GM12801 (cell line): ENCODE measurements around the gene CASP8AP2.

ENCODE experiments used
- TF ChIP-seq, protein P1 (sequence below): IDR thresholded peaks from one replicate; pipeline ENCODE4 v1.5.1; 2011; ENCODE audit warnings: control low read depth; ENCODE audit not compliant: insufficient read length; ENCODE audit errors: extremely low read depth

The CASP8AP2 gene

DNA sequence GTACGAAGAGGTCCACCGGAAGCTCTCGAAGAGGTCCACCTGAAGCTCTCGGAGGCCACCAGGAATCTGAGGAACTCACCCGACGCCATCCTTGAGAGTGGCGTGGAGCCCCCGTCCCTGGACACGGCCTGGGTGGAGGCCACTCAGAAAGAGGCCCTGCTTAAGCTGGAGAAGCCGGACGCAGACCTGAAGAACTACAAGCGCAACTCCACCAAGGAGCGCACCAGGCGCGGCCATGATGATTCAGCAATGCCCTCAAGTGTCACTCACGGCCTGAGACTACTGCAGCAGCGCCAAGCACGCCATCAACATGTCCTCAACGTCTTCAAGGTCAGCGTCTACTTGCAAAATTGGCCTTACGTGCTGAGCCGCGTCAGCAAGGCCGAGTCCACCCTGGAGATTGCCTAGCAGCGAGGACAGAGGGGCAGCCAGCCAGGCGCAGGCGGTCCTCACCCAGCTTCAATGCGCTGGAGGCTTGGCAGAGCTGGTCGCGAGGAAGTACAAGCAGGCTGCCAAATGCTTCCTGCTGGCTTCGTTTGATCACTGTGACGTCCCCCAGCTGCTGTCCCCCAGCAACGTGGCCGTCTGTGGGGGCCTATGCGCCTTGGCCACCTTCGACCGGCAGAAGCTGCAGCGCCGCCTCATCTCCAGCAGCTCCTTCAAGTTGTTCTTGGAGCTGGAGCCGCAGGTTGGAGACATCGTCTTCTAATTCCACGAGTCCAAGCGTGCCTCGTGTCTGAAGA, 56.9 kb downstream of the CASP8AP2 start:
- TF ChIP-seq, protein P1, sequence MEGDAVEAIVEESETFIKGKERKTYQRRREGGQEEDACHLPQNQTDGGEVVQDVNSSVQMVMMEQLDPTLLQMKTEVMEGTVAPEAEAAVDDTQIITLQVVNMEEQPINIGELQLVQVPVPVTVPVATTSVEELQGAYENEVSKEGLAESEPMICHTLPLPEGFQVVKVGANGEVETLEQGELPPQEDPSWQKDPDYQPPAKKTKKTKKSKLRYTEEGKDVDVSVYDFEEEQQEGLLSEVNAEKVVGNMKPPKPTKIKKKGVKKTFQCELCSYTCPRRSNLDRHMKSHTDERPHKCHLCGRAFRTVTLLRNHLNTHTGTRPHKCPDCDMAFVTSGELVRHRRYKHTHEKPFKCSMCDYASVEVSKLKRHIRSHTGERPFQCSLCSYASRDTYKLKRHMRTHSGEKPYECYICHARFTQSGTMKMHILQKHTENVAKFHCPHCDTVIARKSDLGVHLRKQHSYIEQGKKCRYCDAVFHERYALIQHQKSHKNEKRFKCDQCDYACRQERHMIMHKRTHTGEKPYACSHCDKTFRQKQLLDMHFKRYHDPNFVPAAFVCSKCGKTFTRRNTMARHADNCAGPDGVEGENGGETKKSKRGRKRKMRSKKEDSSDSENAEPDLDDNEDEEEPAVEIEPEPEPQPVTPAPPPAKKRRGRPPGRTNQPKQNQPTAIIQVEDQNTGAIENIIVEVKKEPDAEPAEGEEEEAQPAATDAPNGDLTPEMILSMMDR, result no peak

DNA sequence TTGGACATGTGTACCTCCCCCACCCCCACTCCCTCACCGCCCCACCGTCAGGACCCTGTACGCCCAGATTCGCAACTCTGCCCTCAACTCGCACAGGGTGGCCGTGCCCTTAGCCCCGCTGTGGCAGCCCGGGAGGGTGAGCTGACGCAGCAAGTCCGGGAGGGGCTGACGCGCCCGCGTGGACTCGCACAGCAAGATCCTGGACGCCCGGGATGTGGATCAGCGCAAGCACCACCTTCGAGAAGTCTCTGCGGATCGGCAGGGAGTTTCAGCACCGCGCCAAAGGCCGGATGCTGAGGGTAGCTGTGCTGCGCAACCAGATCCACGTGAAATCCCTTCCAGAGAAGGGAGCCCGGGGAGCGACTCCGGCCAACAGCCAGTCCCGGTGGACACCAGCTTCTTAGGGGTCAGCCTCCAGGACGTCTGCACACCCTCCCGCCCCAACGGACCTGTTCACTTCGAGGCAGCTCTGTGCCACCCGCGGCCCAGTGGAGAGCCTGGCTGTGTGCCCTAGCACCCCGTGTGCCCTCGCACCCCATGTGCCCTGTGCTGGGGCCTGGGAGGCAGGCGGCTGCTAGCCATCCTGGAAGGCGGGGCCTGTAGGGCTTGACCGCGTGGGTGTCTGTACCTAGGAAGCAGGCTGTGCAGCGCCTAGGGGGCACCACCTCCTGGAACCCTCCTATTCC, 57.9 kb downstream of the CASP8AP2 start:
- TF ChIP-seq, protein P1, result no peak

DNA sequence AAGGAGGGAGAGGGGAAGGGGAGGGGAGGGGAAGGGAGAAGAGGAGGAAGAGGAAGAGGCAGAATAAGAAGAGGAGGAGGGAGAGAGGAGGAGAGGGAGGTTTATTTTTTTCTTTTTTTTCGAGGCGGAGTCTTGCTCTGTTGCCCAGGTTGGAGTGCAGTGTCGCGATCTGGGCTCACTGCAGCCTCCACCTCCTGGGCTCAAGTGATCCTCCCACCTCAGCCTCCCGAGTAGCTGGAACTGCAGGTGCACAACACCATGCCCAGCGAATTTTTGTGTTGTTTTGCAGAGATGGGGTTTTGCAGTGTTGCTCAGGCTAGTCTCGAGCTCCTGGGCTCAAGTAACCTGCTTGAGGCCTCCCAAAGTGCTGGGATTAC, 58.4 kb downstream of the CASP8AP2 start:
- TF ChIP-seq, protein P1, result no peak

DNA sequence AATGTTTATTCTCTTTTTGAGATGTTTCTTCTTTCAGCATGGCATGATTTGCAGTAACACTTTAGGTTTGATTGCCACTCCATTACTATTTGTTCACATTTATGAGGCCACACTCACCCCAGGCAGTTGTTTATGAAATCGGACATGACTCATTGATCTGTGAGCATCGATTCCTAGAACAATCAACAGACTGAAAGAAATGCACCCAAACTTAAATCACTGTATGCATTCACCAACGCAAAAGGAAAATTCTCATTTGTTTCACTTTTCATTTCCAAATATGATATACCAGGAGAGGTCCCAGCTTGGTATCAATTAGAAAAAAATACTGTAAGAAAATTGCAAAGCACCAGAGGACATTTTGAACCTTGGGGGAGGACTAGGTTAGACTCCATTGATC, 59.2 kb downstream of the CASP8AP2 start:
- TF ChIP-seq, protein P1, result no peak

DNA sequence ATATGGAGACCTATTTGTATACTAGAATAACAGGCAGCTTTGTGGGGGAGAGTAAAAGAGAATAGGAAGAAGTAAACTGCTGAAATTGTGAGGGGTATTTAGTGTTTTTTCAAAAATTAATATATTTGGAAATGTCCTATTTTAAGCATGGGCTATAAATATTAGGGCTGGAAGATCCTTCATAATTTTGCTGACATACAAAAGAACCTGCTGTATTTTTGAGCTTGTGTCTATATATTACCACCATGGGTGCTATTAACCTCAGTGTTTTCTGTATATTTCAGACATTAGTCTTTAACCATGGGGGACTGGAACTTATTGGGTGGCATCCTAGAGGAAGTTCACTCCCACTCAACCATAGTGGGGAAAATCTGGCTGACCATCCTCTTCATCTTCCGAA, 64.5 kb downstream of the CASP8AP2 start, which contains the start of gene GJA10:
Gene GJA10 (plus strand): TSS at position 301 of the 400 bp plus-strand sequence. CDS start 0 bp downstream, at position 301.
- TF ChIP-seq, protein P1, result no peak

DNA sequence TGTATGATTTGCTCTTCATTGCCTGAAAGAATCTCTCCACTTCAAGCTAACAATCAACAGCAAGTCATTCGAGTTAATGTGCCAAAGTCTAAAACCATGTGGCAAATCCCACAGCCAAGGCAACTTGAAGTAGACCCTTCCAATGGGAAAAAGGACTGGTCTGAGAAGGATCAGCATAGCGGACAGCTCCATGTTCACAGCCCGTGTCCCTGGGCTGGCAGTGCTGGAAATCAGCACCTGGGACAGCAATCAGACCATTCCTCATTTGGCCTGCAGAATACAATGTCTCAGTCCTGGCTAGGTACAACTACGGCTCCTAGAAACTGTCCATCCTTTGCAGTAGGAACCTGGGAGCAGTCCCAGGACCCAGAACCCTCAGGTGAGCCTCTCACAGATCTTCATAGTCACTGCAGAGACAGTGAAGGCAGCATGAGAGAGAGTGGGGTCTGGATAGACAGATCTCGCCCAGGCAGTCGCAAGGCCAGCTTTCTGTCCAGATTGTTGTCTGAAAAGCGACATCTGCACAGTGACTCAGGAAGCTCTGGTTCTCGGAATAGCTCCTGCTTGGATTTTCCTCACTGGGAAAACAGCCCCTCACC, 65.7 kb downstream of the CASP8AP2 start:
- TF ChIP-seq, protein P1, result no peak

DNA sequence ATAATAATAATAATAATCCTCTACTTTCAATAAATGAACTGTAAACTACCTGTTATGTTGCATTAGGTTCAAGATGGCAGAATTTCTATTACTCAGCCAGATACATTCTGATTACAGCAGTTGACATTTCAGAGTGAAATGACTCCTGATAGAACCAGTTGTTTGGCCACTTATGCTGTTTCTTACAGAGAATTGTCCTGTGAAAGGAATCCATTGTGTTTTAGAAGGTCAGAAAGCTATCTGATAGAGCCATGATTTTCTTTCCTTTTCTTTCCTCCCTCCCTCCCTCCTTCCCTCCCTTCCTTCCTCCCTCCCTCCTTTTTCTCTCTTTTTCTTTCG, 81.2 kb downstream of the CASP8AP2 start:
- TF ChIP-seq, protein P1, result no peak
